OCI-LY1 (cell line): ENCODE results near the gene SRL.

Source experiments
- CTCF ChIP-seq: fragments of 200-600 bp; sonication (generic), shearing (Covaris generic); IDR thresholded peaks from 2 replicates; pipeline ENCODE4 v1.5.1; 2017; ENCODE audit warnings: mild to moderate bottlenecking, antibody characterized with exemption, low read length, moderate library complexity, mixed read lengths
- EZH2 ChIP-seq: fragments of 200-600 bp; sonication (generic), shearing (Covaris generic); IDR thresholded peaks from 2 replicates; pipeline ENCODE4 v1.8.0; 2017; ENCODE audit warnings: borderline replicate concordance, mixed run types, mild to moderate bottlenecking, antibody characterized with exemption, low read length, moderate library complexity, mixed read lengths

GRCh38 chr16:4225075-4225474 is 16.8 kb downstream of the SRL start:
- TF ChIP-seq CTCF (no peak), EZH2 (no peak)
